ENCODE results near the gene ADAM21.
"Not testable (repeated sequence)": the region's sequence is repeated elsewhere in the genome, so short reads cannot be mapped to it uniquely, and the experiment has no call there.

ADAM21 gene

GRCh38 chr14:70451874-70452273, at the start of gene ADAM21:
TSS of gene ADAM21 (plus strand) at chr14:70452174. CDS start at chr14:70457500, 5,326 bp downstream.
- no peak for DNase-seq

GRCh38 chr14:70403335-70403734, 48.6 kb upstream of the ADAM21 start:
- DNase-seq: not testable (repeated sequence)

GRCh38 chr14:70406216-70406615, 45.8 kb upstream of the ADAM21 start:
- DNase-seq: not testable (repeated sequence)

GRCh38 chr14:70407621-70408020, 44.4 kb upstream of the ADAM21 start:
- DNase-seq: no peak

GRCh38 chr14:70415788-70416187, 36.2 kb upstream of the ADAM21 start:
- no peak for DNase-seq

GRCh38 chr14:70416338-70416724, 35.6 kb upstream of the ADAM21 start:
- DNase-seq: no peak

- DNase-seq: peak; percentile 12
Measured at GRCh38 chr14:70416725-70417349, 35.1 kb upstream of the ADAM21 start, which contains the start of gene SYNJ2BP. TSS of gene SYNJ2BP (minus strand) at chr14:70417090. CDS start at chr14:70416963, 127 bp downstream.

GRCh38 chr14:70419270-70419931, 32.6 kb upstream of the ADAM21 start:
- not testable (repeated sequence) for DNase-seq

- DNase-seq: no peak
Measured at GRCh38 chr14:70422538-70422937, 29.4 kb upstream of the ADAM21 start.

- DNase-seq: no peak
Measured at GRCh38 chr14:70425354-70425753, 26.6 kb upstream of the ADAM21 start.

- not testable (repeated sequence) for DNase-seq
Measured at GRCh38 chr14:70426555-70426954, 25.4 kb upstream of the ADAM21 start.

GRCh38 chr14:70436867-70437266, 15.1 kb upstream of the ADAM21 start:
- DNase-seq: no peak

- DNase-seq: no peak
Measured at GRCh38 chr14:70441641-70442040, 10.3 kb upstream of the ADAM21 start.

- DNase-seq: no peak
Measured at GRCh38 chr14:70442750-70443149, 9.2 kb upstream of the ADAM21 start.

GRCh38 chr14:70448633-70449340, 3.2 kb upstream of the ADAM21 start:
- no peak for DNase-seq

GRCh38 chr14:70454731-70455130, 2.8 kb downstream of the ADAM21 start:
- DNase-seq: no peak

GRCh38 chr14:70468731-70469130, 16.8 kb downstream of the ADAM21 start:
- no peak for DNase-seq

- DNase-seq: not testable (repeated sequence)
Measured at GRCh38 chr14:70470863-70471563, 19.0 kb downstream of the ADAM21 start.

- no peak for DNase-seq
Measured at GRCh38 chr14:70472253-70473159, 20.5 kb downstream of the ADAM21 start.

- no peak for DNase-seq
Measured at GRCh38 chr14:70473825-70474224, 21.9 kb downstream of the ADAM21 start.

GRCh38 chr14:70475459-70475858, 23.5 kb downstream of the ADAM21 start:
- DNase-seq: not testable (repeated sequence)

All from NCI-H446 treated with DMSO at 0.1 percent for 48 hours (cell line).